Ammon's horn (tissue), 1 donor: ENCODE measurements around the gene FBXO44.

Source experiments
- DNase-seq: peaks from one replicate; pipeline ENCODE4 v3.0.0-alpha.2; 2016; ENCODE audit warnings: low spot score

The FBXO44 gene

GRCh38 chr1:11640101-11640500 is 14.6 kb upstream of the FBXO44 start:
- DNase-seq = no peak

DNA sequence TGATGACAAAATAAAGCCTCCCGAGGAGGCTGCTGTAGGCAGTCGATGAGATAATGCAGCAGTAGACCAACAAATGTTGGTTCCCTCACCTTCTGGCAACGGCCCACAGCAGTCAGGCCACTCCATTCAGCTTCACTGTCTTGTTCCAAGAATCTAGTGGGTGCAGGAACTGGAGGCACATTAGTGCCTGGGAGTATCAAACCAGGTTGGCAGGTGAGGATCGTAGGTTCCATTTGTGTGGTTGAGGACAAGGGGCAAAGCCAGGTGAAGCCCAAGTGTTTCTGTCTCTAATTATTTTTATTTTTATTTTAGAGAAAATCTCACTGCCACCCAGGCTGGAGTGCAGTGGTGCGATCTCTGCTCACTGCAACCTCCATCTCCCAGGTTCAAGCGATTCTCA is 13.7 kb upstream of the FBXO44 start:
- DNase-seq = no peak

GRCh38 chr1:11641776-11642305 is 12.8 kb upstream of the FBXO44 start:
- DNase-seq = no peak

- peak; percentile 86 for DNase-seq
Observed at GRCh38 chr1:11642418-11643017, 12.2 kb upstream of the FBXO44 start.

GRCh38 chr1:11643782-11644181 is 10.9 kb upstream of the FBXO44 start:
- no peak for DNase-seq

- DNase-seq = no peak
Observed at GRCh38 chr1:11645270-11645669, 9.4 kb upstream of the FBXO44 start.

- DNase-seq = peak; percentile 88
Observed at GRCh38 chr1:11645670-11646265, 8.9 kb upstream of the FBXO44 start.

DNA sequence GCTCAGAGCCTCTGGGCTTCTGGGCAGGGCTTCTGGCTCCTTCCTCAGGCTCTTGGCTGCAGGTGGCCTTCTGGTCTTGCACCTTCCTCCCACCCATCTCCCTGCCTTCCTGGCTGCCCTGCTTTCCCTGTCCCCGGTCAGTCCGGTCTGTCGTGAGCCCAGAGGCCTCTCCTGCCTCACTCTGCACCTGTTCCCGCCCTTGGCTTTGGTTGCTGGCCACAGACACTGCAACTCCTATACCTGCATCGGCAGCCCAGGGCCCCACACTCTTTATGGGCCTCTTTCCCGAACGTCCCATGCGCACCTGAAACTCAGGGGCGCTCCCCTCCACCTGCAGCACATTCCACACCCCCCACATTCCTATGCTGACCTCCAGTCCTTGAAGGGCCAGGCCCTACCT is 8.4 kb upstream of the FBXO44 start:
- no peak for DNase-seq

GRCh38 chr1:11647333-11647732 is 7.3 kb upstream of the FBXO44 start:
- no peak for DNase-seq

- peak; percentile 97 for DNase-seq
Observed at GRCh38 chr1:11648039-11648438, 6.6 kb upstream of the FBXO44 start.

DNA sequence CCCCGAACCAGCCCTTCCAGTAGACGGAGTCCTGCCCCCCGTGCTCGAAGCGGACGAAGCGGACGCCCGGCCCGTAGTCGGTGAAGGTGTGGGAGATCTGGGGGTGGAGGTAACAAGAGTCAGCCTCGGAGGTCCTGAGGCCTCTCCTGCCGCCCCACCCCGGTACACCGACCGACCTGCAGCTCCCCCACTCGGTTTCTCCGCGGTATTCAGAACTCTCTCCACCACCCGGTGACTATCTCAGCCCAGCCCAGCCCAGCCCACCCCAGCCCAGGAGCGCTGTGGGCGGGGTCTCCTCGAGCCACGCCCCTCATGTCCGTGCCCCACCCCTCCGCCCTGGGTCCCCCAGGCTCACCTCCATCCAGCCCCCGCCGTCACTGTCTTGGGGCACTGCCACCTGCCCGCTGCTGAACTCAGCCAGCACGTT is 5.9 kb upstream of the FBXO44 start:
- DNase-seq = no peak

- DNase-seq = no peak
Observed at GRCh38 chr1:11649237-11649623, 5.4 kb upstream of the FBXO44 start.

- DNase-seq = no peak
Observed at GRCh38 chr1:11649624-11650330, 4.9 kb upstream of the FBXO44 start.

GRCh38 chr1:11650331-11650991 is 4.2 kb upstream of the FBXO44 start:
- DNase-seq = peak; percentile 86

DNA sequence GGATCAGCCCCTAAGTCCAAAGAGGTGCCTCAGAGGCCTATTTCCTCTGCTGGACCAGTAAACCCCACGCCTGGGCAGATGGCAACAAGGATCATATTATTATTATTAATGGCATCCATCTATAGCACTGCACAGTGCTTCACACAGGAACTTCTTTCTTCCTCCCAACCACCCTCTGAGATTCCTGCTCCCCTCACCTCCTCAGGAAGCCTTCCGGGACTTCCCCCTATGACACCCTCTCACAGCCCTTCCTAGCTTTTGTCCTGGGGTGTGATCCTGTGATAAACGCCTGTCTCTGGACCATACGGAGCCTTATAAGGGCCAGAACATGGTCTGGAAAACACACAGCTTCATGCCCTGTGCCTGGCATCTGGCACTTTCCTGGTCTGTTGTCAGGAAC is 3.7 kb upstream of the FBXO44 start:
- DNase-seq = no peak

- no peak for DNase-seq
Observed at GRCh38 chr1:11652203-11652780, 2.4 kb upstream of the FBXO44 start.

DNA sequence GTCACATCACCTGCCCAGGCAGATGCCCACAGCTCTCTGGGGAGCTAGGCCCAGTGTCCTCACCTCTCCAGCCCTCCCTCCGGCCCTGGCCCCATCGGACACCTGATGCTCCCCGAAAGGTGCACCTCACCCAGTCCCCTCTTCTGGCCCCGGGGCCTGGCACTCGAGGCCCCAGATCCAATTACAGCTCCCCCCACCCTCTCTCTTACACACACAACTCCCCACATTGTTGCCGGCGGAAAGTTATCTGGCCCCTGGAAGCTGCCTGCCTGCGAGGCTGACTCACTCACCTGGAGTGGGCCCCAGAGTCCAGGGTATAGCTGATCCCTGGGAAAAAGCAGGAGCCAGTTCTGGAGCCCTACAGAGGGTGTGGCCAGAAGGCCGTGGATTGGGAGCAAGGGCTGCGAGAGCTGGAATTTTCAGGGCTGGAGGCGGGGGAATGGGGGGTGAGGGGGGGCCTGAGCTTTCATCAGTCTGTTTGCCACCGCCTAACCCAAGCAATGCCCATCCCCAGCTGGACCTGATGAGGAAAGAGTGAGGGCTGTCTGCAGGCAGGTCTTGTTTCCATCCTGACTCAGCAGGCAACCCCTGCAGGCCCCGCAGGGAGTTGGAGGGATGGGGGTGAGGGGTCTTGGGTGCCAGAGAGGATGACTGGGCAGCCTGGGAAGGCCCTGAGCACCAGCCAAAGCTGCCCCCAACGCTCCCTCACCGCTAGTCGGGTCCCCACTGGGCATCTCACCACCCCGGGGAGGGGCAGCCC is 1.4 kb upstream of the FBXO44 start:
- no peak for DNase-seq

GRCh38 chr1:11653861-11654136 is 878 bp upstream of the FBXO44 start:
- DNase-seq = no peak

DNA sequence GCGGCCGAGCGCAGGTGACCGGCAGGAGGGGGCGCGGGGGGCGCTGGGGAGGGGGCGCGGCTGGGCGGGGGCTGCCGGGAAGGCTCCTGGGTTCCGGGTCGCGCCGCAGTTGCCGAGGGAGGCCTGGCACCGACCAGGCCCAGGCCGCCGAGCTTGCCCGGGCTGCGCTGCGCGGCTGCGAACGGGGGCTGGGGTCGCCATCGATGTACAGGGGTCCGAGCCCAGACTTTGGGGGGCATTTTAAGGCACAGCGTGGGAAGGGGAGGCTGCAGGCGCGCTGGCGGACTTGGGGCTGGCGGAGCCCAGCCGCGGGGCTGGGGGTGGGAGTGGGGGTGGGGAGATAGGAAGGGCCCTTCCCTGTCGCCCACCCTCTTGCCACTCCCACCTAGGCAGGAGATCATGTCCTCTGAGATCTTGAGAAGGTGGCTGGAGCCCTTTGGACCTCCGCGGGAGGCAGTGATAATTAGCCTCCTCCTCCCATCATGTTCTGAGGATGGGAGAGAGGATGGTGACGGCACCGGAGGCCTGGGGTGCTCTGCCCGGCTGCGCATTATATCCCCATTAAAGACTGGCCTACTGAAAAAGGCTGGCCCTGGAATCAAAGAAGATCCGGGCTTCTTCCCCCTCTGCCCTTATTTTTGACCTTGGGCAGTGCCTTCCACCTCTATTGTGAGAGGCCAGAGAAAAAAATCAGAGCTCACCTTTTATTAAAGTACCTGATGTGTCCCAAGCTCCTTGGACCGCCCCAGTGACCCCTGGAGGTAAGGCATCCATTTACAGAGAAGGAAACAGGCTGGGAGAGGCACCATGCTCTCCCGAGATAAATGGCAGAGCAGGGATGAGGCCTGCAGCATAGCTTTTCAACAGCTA is 497 bp downstream of the FBXO44 start:
- no peak for DNase-seq

DNA sequence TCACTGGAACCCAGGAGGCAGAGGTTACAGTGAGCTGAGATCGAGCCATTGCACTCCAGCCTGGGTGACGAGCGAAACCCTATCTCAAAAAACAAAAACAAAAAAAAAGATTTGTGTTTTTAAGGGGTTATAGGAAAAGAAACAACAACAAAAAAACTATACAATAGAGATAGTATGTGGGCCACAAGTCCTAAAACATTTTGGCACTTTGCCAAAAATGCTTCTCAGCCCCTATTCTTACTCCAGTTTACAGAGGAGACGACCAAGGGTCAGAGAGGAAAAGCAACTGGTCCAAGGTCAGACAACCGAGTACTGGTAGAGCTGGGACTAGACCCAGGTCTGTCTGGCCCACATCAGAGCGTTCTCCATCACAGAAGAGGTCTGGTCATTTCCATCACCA is 3.0 kb downstream of the FBXO44 start:
- DNase-seq = no peak

- DNase-seq = no peak
Observed at GRCh38 chr1:11658542-11658941, 3.9 kb downstream of the FBXO44 start.
